ENCODE data around the gene TSHZ2. TPM values are rescaled to one million over a fixed set of nuclear protein-coding genes. Genes with fewer than 3 reads are reported as not detected.

The TSHZ2 gene
- total and polyA plus RNA-seq, 3 donors from 2014 or later = 13.0 to 41.9 (median 40.4) TPM

- H3K27me3 ChIP-seq = no peaks in the 10 kb centered on the region
- H3K9me3 ChIP-seq = no peaks in the 10 kb centered on the region
- H3K4me1 ChIP-seq = no peaks in the 10 kb centered on the region
- no peak overlapping the region for H3K4me3 ChIP-seq
- no peaks in the 10 kb centered on the region for H3K36me3 ChIP-seq (ENCODE audit: low read depth, missing control alignments)
- intact Hi-C loops (cut with DNase I; ENCODE audit: low total_unique reads) = no loop called here
- 77 to 84% methylated on average over 12 of the region's 12 CpGs for WGBS, 2 donors
- no peak overlapping the region for H3K27ac ChIP-seq
- TF ChIP-seq POLR2A (IDR thresholded peaks at IDR 0.05) = no peak
- TF ChIP-seq CTCF (IDR thresholded peaks at IDR 0.05) = no peak
- DNase-seq = no peak
Observed at GRCh38 chr20:53379014-53379832, 407.1 kb downstream of the TSHZ2 start.

GRCh38 chr20:53379833-53380120 is 407.6 kb downstream of the TSHZ2 start:
- no peaks in the 10 kb centered on the region for H3K4me1 ChIP-seq
- no peaks in the 10 kb centered on the region for H3K27me3 ChIP-seq
- H3K9me3 ChIP-seq = no peaks in the 10 kb centered on the region
- 43 to 63% methylated on average over 4 of the region's 4 CpGs for WGBS, 2 donors
- TF ChIP-seq CTCF (IDR thresholded peaks at IDR 0.05) (no peak), POLR2A (IDR thresholded peaks at IDR 0.05) (no peak)
- no peak overlapping the region for H3K4me3 ChIP-seq
- intact Hi-C loops (cut with DNase I; ENCODE audit: low total_unique reads) = no loop called here
- H3K36me3 ChIP-seq (ENCODE audit: low read depth, missing control alignments) = no peaks in the 10 kb centered on the region
- no peak for DNase-seq
- no peak overlapping the region for H3K27ac ChIP-seq

GRCh38 chr20:53381568-53382262 is 409.6 kb downstream of the TSHZ2 start:
- Histone ChIP-seq H3K27me3 (no peaks in the 10 kb centered on the region), H3K36me3 (ENCODE audit: low read depth, missing control alignments) (no peaks in the 10 kb centered on the region), H3K9me3 (no peaks in the 10 kb centered on the region), H3K4me1 (no peaks in the 10 kb centered on the region), H3K27ac (no peak overlapping the region), H3K4me3 (no peak overlapping the region)
- whole genome bisulfite sequencing, 2 donors = 70 to 82% methylated on average over 3 of the region's 3 CpGs
- DNase-seq = no peak
- intact Hi-C loops (cut with DNase I; ENCODE audit: low total_unique reads) = no loop called here
- TF ChIP-seq CTCF (IDR thresholded peaks at IDR 0.05) = no peak
- TF ChIP-seq POLR2A (IDR thresholded peaks at IDR 0.05) = no peak

GRCh38 chr20:53382263-53382844 is 410.2 kb downstream of the TSHZ2 start:
- TF ChIP-seq POLR2A (IDR thresholded peaks at IDR 0.05) (no peak), CTCF (IDR thresholded peaks at IDR 0.05) (no peak)
- DNase-seq = no peak
- H3K9me3 ChIP-seq = no peaks in the 10 kb centered on the region
- H3K27ac ChIP-seq = no peak overlapping the region
- H3K4me3 ChIP-seq = no peak overlapping the region
- intact Hi-C loops (cut with DNase I; ENCODE audit: low total_unique reads) = no loop called here
- no peaks in the 10 kb centered on the region for H3K36me3 ChIP-seq (ENCODE audit: low read depth, missing control alignments)
- H3K4me1 ChIP-seq = no peaks in the 10 kb centered on the region
- 37 to 52% methylated on average over 7 of the region's 7 CpGs for WGBS, 2 donors
- no peaks in the 10 kb centered on the region for H3K27me3 ChIP-seq

Measured in testis (tissue), 3 donors.